Gastroesophageal sphincter (tissue), 4 donors: Measurements from ENCODE around the gene ADGRG1. TPM values are rescaled to one million over a fixed set of nuclear protein-coding genes. Genes with fewer than 3 reads are reported as not detected.
"Not testable (repeated sequence)": the region's sequence is repeated elsewhere in the genome, so short reads cannot be mapped to it uniquely, and the experiment has no call there.

Experiments used
- ATAC-seq: fragments of 150-250 bp; one replicate; pipeline ENCODE4 v1.9.1; 2016; ENCODE audit warnings: mild to moderate bottlenecking, moderate library complexity
- H3K27ac ChIP-seq, 4 donors: fragments of 200-600 bp; sonication (generic) in 3 of 4; 1 replicate in 3 of 4; 2 replicates in 1 of 4; pipeline ENCODE4 v1.5.1; 2016 to 2019
- H3K27me3 ChIP-seq: fragments of 200-600 bp; sonication (generic); one replicate; pipeline ENCODE4 v1.5.1; 2019
- H3K36me3 ChIP-seq, 2 donors: fragments of 200-600 bp; sonication (generic); one replicate each; pipeline ENCODE4 v1.5.1; 2019; ENCODE audit warnings: control low read depth in 1 of 2
- H3K4me1 ChIP-seq, 3 donors: fragments of 200-600 bp; sonication (generic); 1 replicate in 2 of 3; 2 replicates in 1 of 3; pipeline ENCODE4 v1.5.1; 2016 to 2019; ENCODE audit warnings: control low read depth in 2 of 3
- H3K4me3 ChIP-seq, 2 donors: fragments of 200-600 bp; sonication (generic); one replicate each; pipeline ENCODE4 v1.5.1; 2019; ENCODE audit warnings: mild to moderate bottlenecking in 1 of 2, moderate library complexity in 1 of 2
- H3K9me3 ChIP-seq, 3 donors: fragments of 200-600 bp; sonication (generic); one replicate each; pipeline ENCODE4 v1.5.1; 2017 to 2019; ENCODE audit warnings: control low read depth in 2 of 3
- EP300 ChIP-seq: sonication (generic); formaldehyde crosslinking; IDR thresholded peaks from one replicate; pipeline ENCODE4 v1.6.1; 2017; ENCODE audit warnings: antibody characterized with exemption, mild to moderate bottlenecking
- POLR2A ChIP-seq, 2 donors: fragments of 450-650 bp; IDR thresholded peaks; one replicate each; pipeline ENCODE4 v1.6.1; 2017; ENCODE audit warnings: antibody characterized with exemption in 2 of 2, mild to moderate bottlenecking in 2 of 2, moderate library complexity in 1 of 2
- POLR2AphosphoS5 ChIP-seq: sonication (generic); formaldehyde crosslinking; IDR thresholded peaks from one replicate; pipeline ENCODE4 v1.6.1; 2017; ENCODE audit warnings: antibody characterized with exemption
- WGBS, 2 donors: methylation state at CpG; one replicate each; pipeline ENCODE4 v1.1.5; 2018; ENCODE audit warnings: low coverage in 1 of 2; 5-methylcytosine and 5-hydroxymethylcytosine counted together
- total RNA-seq, 4 donors: library from RNA; depleted of rRNA; stranded (reverse); fragments of >200 nt; gene quantifications; one replicate each; pipeline ENCODE4 v1.1.0, GENCODE V29; 2016
- TF ChIP-seq, protein P1 (sequence below), 4 experiments: fragments of 200-600 bp in 2 of 4; fragments of 450-650 bp in 2 of 4; sonication (generic) in 1 of 4; IDR thresholded peaks; one replicate each; pipeline ENCODE4 v1.5.1; 2017 to 2019; ENCODE audit warnings: antibody characterized with exemption in 4 of 4, mild to moderate bottlenecking in 2 of 4, moderate library complexity in 2 of 4

Gene ADGRG1
- total RNA-seq, 4 donors from 2014 or later: 7.0 to 20.1 (median 12.6) TPM

DNA sequence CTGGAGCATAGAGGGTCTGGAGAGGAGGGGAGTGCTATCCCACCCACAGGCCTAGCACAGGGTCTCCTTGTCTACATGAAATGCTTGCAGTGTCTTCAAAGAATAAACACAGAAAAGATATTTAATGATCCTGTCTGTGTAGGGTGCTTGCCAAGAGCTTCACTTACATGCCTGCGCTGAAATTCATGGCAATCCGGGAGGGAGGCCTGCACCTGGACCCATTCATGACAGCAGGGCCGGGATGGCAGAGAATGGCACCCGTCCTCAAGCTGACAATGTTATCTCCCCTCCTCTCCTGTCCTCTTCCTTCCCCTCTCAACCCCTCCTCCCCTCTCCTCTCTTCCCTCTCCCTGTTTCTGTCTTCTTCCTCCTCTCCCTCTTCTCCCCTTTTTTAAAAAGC is 41.8 kb downstream of the ADGRG1 start:
- Histone ChIP-seq H3K27me3 (peaks cover 29% of the 10 kb centered on the region), H3K4me1 (no peaks in the 10 kb centered on the region), H3K36me3 (no peaks in the 10 kb centered on the region), H3K9me3 (no peaks in the 10 kb centered on the region), H3K4me3 (no peak overlapping the region), H3K27ac (no peak overlapping the region)
- TF ChIP-seq EP300 (no peak), POLR2AphosphoS5 (no peak), POLR2A (IDR thresholded peaks at IDR 0.05) (no peak)
- TF ChIP-seq, protein P1, sequence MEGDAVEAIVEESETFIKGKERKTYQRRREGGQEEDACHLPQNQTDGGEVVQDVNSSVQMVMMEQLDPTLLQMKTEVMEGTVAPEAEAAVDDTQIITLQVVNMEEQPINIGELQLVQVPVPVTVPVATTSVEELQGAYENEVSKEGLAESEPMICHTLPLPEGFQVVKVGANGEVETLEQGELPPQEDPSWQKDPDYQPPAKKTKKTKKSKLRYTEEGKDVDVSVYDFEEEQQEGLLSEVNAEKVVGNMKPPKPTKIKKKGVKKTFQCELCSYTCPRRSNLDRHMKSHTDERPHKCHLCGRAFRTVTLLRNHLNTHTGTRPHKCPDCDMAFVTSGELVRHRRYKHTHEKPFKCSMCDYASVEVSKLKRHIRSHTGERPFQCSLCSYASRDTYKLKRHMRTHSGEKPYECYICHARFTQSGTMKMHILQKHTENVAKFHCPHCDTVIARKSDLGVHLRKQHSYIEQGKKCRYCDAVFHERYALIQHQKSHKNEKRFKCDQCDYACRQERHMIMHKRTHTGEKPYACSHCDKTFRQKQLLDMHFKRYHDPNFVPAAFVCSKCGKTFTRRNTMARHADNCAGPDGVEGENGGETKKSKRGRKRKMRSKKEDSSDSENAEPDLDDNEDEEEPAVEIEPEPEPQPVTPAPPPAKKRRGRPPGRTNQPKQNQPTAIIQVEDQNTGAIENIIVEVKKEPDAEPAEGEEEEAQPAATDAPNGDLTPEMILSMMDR (IDR thresholded peaks at IDR 0.05): no peak
- 31 to 60% methylated on average over 2 to 4 of the region's 4 CpGs for WGBS, 2 donors
- no peak for ATAC-seq

DNA sequence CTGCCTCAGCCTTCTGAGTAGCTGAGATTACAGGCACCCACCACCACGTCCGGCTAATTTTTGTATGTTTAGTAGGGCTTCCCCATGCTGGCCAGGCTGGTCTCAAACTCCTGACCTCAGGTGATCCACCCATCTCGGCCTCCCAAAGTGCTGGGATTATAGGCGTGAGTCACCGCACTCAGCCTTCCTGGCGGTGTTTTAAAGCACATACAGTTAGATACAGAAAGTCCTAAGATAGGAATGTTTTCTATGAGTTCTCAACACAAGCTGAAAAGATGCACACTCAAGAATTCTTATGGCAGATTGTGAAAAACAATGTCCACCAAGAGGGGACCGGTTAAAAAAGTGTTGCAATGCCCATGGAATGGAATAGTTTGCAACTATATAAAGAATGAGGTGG is 43.0 kb downstream of the ADGRG1 start:
- H3K4me3 ChIP-seq, ATAC-seq, H3K36me3 ChIP-seq, H3K27ac ChIP-seq, H3K9me3 ChIP-seq, H3K4me1 ChIP-seq: not testable (repeated sequence)
- peaks cover 29% of the 10 kb centered on the region for H3K27me3 ChIP-seq
- WGBS, 2 donors: 84 to 90% methylated on average over 1 to 3 of the region's 7 CpGs

DNA sequence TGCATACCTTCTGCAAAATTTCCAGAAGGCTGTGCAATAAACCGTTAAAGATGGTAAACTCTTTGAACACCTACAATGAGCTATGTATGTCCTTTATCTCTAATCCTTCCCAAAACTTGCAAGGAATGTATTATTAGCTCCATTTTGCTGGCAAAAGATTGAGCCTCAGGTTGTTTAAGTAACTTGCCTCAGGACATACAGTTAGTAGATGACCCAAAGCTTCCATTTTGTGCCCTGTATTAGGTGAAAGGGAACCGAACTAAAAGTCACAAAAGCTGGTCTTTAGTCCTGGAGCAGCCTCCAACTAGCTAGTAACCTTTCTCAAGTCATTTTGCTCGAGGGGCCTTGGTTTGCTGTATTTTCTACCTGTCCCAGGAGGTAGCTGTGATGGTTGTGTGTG is 44.0 kb downstream of the ADGRG1 start:
- WGBS, 2 donors: 50 to 53% methylated on average over 2 to 3 of the region's 3 CpGs
- ATAC-seq: no peak
- Histone ChIP-seq H3K27ac (no peak overlapping the region), H3K9me3 (no peaks in the 10 kb centered on the region), H3K27me3 (peaks cover 29% of the 10 kb centered on the region), H3K36me3 (no peaks in the 10 kb centered on the region), H3K4me3 (no peak overlapping the region), H3K4me1 (no peaks in the 10 kb centered on the region)
- TF ChIP-seq POLR2A (IDR thresholded peaks at IDR 0.05) (no peak), POLR2AphosphoS5 (no peak), EP300 (no peak)
- TF ChIP-seq, protein P1 (IDR thresholded peaks at IDR 0.05): no peak

DNA sequence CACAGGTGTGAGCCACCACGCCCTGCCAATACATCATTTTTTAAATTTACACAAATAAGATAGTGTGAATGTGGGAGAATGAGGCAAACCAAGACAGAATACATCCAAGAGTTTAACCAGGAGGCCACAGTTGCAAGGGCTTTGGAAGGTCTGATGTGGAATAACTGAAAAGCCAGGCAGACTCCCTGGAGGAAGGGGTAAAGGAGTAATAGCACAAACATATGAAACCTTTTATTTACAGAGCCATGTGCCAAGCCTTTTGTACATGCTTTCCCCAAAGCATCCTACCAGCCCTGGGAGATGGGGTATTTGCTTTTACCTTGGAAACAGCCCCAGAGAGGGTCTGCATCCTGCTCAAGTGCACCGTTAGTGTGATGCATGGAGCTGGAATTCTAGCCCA is 44.4 kb downstream of the ADGRG1 start:
- TF ChIP-seq POLR2A (IDR thresholded peaks at IDR 0.05) (no peak), POLR2AphosphoS5 (no peak), EP300 (no peak)
- TF ChIP-seq, protein P1 (IDR thresholded peaks at IDR 0.05): no peak
- no peaks in the 10 kb centered on the region for H3K36me3 ChIP-seq
- no peaks in the 10 kb centered on the region for H3K9me3 ChIP-seq
- no peak overlapping the region for H3K27ac ChIP-seq
- no peak for ATAC-seq
- H3K27me3 ChIP-seq: peaks cover 27% of the 10 kb centered on the region
- H3K4me1 ChIP-seq: no peaks in the 10 kb centered on the region
- 83% methylated on average over 2 of the region's 2 CpGs for WGBS, 2 donors
- no peak overlapping the region for H3K4me3 ChIP-seq

DNA sequence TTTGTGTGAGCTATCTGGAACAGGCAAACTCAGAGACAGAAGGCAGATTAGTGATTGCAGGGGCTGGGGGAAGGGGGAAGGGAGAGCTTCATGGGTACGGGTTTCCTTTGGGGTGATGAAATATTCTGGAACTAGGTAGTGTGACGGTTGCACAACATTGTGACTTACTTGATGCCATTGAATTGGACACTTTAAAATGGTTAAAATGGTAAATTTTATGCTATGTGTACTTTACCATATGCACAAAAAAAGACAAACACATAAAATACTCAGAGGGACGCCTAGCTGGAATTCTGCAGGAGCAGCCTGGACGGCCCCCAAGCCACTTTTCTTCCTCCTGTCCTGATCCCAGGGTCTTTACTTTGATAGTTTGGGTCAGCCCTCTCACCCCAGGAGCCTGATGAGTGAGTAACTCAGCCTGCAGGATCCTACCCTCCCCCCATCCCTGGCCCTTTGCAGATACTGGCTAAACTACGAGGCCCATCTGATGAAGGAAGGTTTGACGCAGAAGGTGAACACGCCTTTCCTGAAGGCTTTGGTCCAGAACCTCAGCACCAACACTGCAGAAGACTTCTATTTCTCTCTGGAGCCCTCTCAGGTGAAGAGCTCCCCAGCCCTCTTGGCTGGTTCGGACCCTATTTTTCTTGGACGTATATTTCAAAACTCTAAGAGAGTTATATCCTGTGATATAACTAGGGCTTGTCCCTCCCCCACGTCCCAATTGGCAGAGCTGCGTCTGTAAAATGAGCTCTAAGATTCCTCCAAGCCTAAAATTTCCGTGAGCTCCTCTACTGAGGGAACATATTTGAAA is 47.5 kb downstream of the ADGRG1 start:
- Histone ChIP-seq H3K4me3 (no peak overlapping the region), H3K9me3 (no peaks in the 10 kb centered on the region), H3K27me3 (peaks cover 26% of the 10 kb centered on the region), H3K4me1 (no peaks in the 10 kb centered on the region), H3K36me3 (no peaks in the 10 kb centered on the region), H3K27ac (no peak overlapping the region)
- ATAC-seq: no peak
- WGBS, 2 donors: 35% methylated on average over 9 of the region's 12 CpGs
- TF ChIP-seq POLR2A (IDR thresholded peaks at IDR 0.05) (no peak), EP300 (no peak), POLR2AphosphoS5 (no peak)
- TF ChIP-seq, protein P1 (IDR thresholded peaks at IDR 0.05): no peak
